Tibial nerve (tissue), 4 donors: ENCODE measurements around the gene ARRB1.

Experiments used
- CTCF ChIP-seq, 5 experiments: fragments of 200-600 bp in 3 of 5; fragments of 450-650 bp in 2 of 5; sonication (generic) in 3 of 5; IDR thresholded peaks; one replicate each; pipeline ENCODE4 v1.5.1; 2016 to 2019; ENCODE audit warnings: antibody characterized with exemption in 5 of 5, mild to moderate bottlenecking in 3 of 5, moderate library complexity in 2 of 5
- EP300 ChIP-seq, 2 donors: sonication (generic); formaldehyde crosslinking; IDR thresholded peaks; one replicate each; pipeline ENCODE4 v1.6.1; 2017; ENCODE audit warnings: antibody characterized with exemption in 2 of 2, mild to moderate bottlenecking in 1 of 2

DNA sequence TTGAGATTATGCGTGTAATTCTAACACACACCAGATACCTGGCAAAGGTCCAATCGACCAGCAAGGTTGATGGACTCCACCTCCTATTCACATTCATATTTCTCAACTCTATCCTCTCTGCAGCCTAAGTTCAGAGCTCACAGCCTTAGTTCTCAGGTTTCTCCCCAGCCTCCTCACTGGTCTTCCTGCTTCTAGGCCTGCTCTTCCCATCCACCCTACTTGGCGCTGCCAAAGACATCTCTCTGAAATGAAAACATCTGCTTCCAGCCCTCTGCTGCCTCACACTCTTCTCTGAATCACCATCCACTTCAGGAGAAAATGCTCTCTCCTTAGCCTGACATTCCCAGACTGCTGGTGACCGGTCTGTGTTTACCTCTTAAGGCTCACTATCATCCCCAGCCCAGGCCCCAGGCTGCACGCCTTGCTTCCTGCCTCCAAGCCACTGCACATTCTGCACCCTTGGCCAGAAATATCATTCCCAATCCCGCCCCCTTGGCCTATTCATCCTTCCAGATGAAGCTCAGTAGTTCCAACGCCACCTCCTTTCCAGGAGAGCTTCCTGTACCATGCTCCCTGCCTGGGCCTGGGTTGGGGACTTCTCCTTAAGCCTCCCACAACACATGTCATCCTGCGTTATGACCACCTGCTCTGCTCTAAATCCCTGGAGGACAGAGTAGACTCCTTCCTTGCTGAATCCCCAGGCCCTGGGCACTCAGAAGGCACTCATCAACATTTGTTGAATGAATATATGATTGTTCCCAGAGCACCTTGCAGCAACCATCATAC lies 3.5 kb downstream of the ARRB1 start:
- TF ChIP-seq CTCF (IDR thresholded peaks at IDR 0.05) (no peak), EP300 (IDR thresholded peaks at IDR 0.05) (peak in 1 of 2 donors; percentile 6)
